CD4-positive, alpha-beta T cell (primary cell): ENCODE data around the gene KRTAP16-1. TPM values are rescaled to one million over a fixed set of nuclear protein-coding genes. Genes with fewer than 3 reads are reported as not detected.
A peak's percentile ranks its signal among the peaks of the same experiment; 100 is the strongest.

Experiments used
- ATAC-seq: fragments of 200-7000 bp; cut with Tn5 transposase; one replicate; pipeline ENCODE4 v1.10.0; 2022; ENCODE audit warnings: mild to moderate bottlenecking; ENCODE audit not compliant: poor library complexity
- CTCF ChIA-PET: fragments of 350-600 bp; sonication (Branson Sonifier 250); formaldehyde crosslinking; loops from one replicate; lab custom pipeline; 2021; ENCODE audit warnings: antibody characterized with exemption, inconsistent platforms; lab: Charles Lee
- POLR2A ChIA-PET: fragments of 350-600 bp; sonication (Branson Sonifier 250); formaldehyde crosslinking; loops from one replicate; lab custom pipeline; 2021; ENCODE audit warnings: antibody characterized with exemption, inconsistent platforms; lab: Charles Lee
- DNase-seq, 14 experiments: peaks; one replicate each; pipeline ENCODE4 v3.0.0-alpha.2; 2013 to 2020; ENCODE audit warnings: mixed read lengths in 2 of 14
- H3K27ac ChIP-seq, 2 donors: one replicate each; pipeline versions ENCODE4 v1.5.1 to v1.7.0; 2013; ENCODE audit warnings: low read length in 2 of 2, low read depth in 1 of 2, mild to moderate bottlenecking in 1 of 2
- H3K27me3 ChIP-seq, 2 experiments: 1 replicate in 1 of 2; 2 replicates in 1 of 2; pipeline versions ENCODE4 v1.6.1 to v1.7.0; 2013; ENCODE audit warnings: low read length in 2 of 2, control low read depth in 1 of 2, mild to moderate bottlenecking in 1 of 2, moderate library complexity in 1 of 2; ENCODE audit not compliant: insufficient read depth in 2 of 2, control insufficient read depth in 1 of 2
- H3K36me3 ChIP-seq: one replicate; pipeline ENCODE4 v1.6.1; 2013; ENCODE audit warnings: low read length, control low read depth; ENCODE audit not compliant: insufficient read depth
- H3K4me1 ChIP-seq: one replicate; pipeline ENCODE4 v1.6.1; 2013; ENCODE audit warnings: low read length, control low read depth; ENCODE audit not compliant: insufficient read depth
- H3K4me3 ChIP-seq: one replicate; pipeline ENCODE4 v1.5.1; 2013; ENCODE audit warnings: mild to moderate bottlenecking, low read length, moderate library complexity
- H3K9me3 ChIP-seq, 2 experiments: 1 replicate in 1 of 2; 2 replicates in 1 of 2; pipeline versions ENCODE4 v1.6.1 to v1.7.0; 2013; ENCODE audit warnings: low read length in 2 of 2, mild to moderate bottlenecking in 2 of 2, control low read depth in 1 of 2, moderate library complexity in 1 of 2; ENCODE audit not compliant: control insufficient read depth in 1 of 2, insufficient read depth in 1 of 2
- H3K27ac Mint-ChIP-seq: one replicate; pipeline ENCODE4 v1.8.0; 2020; ENCODE audit warnings: mixed read lengths
- H3K27me3 Mint-ChIP-seq: one replicate; pipeline ENCODE4 v1.8.0; 2021; ENCODE audit warnings: mixed read lengths
- H3K36me3 Mint-ChIP-seq: one replicate; pipeline ENCODE4 v1.8.0; 2021; ENCODE audit warnings: low read depth, mixed read lengths
- H3K4me1 Mint-ChIP-seq: one replicate; pipeline ENCODE4 v1.8.0; 2021; ENCODE audit warnings: low read depth, mixed read lengths
- H3K4me3 Mint-ChIP-seq: one replicate; pipeline ENCODE4 v1.8.0; 2020; ENCODE audit warnings: mild to moderate bottlenecking, mixed read lengths
- H3K9me3 Mint-ChIP-seq: one replicate; pipeline ENCODE4 v1.8.0; 2020; ENCODE audit warnings: mixed read lengths
- intact Hi-C, 2 experiments: fragments of 100-400 bp; cut with DNase I in 1 of 2; cut with micrococcal nuclease in 1 of 2; formaldehyde crosslinking; loops; one replicate each; pipeline versions ENCODE4 v1.15.1 to v1.9.0; 2023 to 2025; cut with DNase I, micrococcal nuclease
- total RNA-seq, 174 experiments: library from RNA in 2 of 174; stranded (reverse) in 2 of 174; gene quantifications; one replicate each; pipeline ENCODE4 v1.2.3 and lab custom pipeline; 2021 to 2026
- TF ChIP-seq, protein P1 (sequence below): fragments of 200-600 bp; IDR thresholded peaks from one replicate; pipeline ENCODE4 v1.8.0; 2022; ENCODE audit warnings: antibody characterized with exemption, mild to moderate bottlenecking

KRTAP16-1 gene
- total RNA-seq, 2 experiments from 2014 or later = 1.0 to 1.1 TPM

- Histone ChIP-seq H3K27me3 (no peaks in the 10 kb centered on the region), H3K4me1 (peaks cover 75% of the 10 kb centered on the region), H3K27ac (no peak overlapping the region), H3K4me3 (no peak overlapping the region), H3K9me3 (no peaks in the 10 kb centered on the region), H3K36me3 (no peaks in the 10 kb centered on the region)
- Mint-ChIP-seq H3K27me3 (no peaks in the 10 kb centered on the region), H3K9me3 (peaks cover 7% of the 10 kb centered on the region), H3K36me3 (no peaks in the 10 kb centered on the region), H3K27ac (peak overlapping the region; percentile 81), H3K4me3 (no peak overlapping the region), H3K4me1 (peaks cover 69% of the 10 kb centered on the region)
- DNase-seq (peak in 6 of 14 experiments; percentile 16 to 62 (median 44)), ATAC-seq (no peak)
- CTCF ChIA-PET = interaction anchor here (3.4 kb wide), 1 partner anchor 16 kb away, joined by 23 read pairs; the partner anchor contains the start of gene KRTAP16-1
- POLR2A ChIA-PET = no interaction called here
- intact Hi-C loops = loop anchor here (5.0 to 10.0 kb wide), 9 partner anchors 92 to 522 kb away; partner anchors contain the start of genes KRTAP4-12 (in 1 of the 2), KRTAP4-16 (in 1 of the 2) and KRTAP9-3 (in 1 of the 2)
- TF ChIP-seq, protein P1, sequence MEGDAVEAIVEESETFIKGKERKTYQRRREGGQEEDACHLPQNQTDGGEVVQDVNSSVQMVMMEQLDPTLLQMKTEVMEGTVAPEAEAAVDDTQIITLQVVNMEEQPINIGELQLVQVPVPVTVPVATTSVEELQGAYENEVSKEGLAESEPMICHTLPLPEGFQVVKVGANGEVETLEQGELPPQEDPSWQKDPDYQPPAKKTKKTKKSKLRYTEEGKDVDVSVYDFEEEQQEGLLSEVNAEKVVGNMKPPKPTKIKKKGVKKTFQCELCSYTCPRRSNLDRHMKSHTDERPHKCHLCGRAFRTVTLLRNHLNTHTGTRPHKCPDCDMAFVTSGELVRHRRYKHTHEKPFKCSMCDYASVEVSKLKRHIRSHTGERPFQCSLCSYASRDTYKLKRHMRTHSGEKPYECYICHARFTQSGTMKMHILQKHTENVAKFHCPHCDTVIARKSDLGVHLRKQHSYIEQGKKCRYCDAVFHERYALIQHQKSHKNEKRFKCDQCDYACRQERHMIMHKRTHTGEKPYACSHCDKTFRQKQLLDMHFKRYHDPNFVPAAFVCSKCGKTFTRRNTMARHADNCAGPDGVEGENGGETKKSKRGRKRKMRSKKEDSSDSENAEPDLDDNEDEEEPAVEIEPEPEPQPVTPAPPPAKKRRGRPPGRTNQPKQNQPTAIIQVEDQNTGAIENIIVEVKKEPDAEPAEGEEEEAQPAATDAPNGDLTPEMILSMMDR = peak; percentile 34
Observed at GRCh38 chr17:41324180-41325075, 15.3 kb upstream of the KRTAP16-1 start.

GRCh38 chr17:41322903-41323895 is 14.1 kb upstream of the KRTAP16-1 start:
- H3K4me3 ChIP-seq = no peak overlapping the region
- no peaks in the 10 kb centered on the region for H3K27me3 ChIP-seq
- Mint-ChIP-seq H3K4me3 (no peak overlapping the region), H3K27me3 (no peaks in the 10 kb centered on the region), H3K36me3 (no peaks in the 10 kb centered on the region), H3K27ac (peak overlapping the region; percentile 89), H3K4me1 (peaks cover 61% of the 10 kb centered on the region), H3K9me3 (peaks cover 7% of the 10 kb centered on the region)
- POLR2A ChIA-PET = interaction anchor here (0.6 to 2.6 kb wide), 6 partner anchors 9 to 668 kb away, joined by 3 to 38 read pairs (median 5); partner anchors contain the start of gene KRTAP16-1
- no peaks in the 10 kb centered on the region for H3K9me3 ChIP-seq
- intact Hi-C loops = loop anchor here (1.0 to 10.0 kb wide), 12 partner anchors 15 to 521 kb away; partner anchors contain the start of genes KRTAP4-12 (in 1 of the 2), KRTAP4-16 (in 1 of the 2) and KRTAP9-3 (in 1 of the 2)
- TF ChIP-seq, protein P1 = no peak
- CTCF ChIA-PET = interaction anchor here (0.6 to 3.4 kb wide), 20 partner anchors 8 to 361 kb away, joined by 3 to 23 read pairs (median 4); partner anchors contain the start of genes KRT39 and KRTAP16-1
- H3K27ac ChIP-seq = no peak overlapping the region
- peaks cover 63% of the 10 kb centered on the region for H3K4me1 ChIP-seq
- DNase-seq (no peak), ATAC-seq (no peak)
- no peaks in the 10 kb centered on the region for H3K36me3 ChIP-seq
